ENCODE measurements around the gene SLC22A1.

The SLC22A1 gene

DNA sequence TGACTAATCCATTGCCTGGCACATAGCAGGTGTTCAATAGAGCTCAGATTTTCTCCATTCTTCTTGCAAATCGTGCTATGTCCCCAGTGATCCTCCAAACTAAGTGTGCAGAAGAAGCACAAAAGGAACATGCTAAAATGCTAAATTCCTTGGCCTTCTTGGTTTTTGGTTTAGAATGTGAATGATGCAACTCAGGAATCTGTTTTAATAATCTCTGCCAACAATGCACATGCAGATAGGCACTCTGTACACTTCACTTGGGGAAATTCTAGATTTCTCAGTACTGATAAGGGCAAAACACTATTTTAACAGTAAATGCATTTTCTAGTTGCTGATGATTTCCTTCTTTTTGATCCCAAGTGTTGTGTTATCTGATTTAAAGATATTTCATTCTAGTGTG, 35.2 kb downstream of the SLC22A1 start:
- TF ChIP-seq MYC (IDR thresholded peaks at IDR 0.05; ENCODE audit: low read depth, low read length) (no peak), CTCF (IDR thresholded peaks at IDR 0.05; ENCODE audit: low read depth, low read length) (no peak), POLR2A (IDR thresholded peaks at IDR 0.05; ENCODE audit: extremely low read depth, insufficient read length) (no peak)
- TF ChIP-seq, protein P1, sequence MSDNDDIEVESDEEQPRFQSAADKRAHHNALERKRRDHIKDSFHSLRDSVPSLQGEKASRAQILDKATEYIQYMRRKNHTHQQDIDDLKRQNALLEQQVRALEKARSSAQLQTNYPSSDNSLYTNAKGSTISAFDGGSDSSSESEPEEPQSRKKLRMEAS (IDR thresholded peaks at IDR 0.05; ENCODE audit: low read depth, low read length), result no peak

GRCh38 chr6:160160450-160160849, 38.8 kb downstream of the SLC22A1 start:
- TF ChIP-seq MYC (IDR thresholded peaks at IDR 0.05; ENCODE audit: low read depth, low read length) (no peak), CTCF (IDR thresholded peaks at IDR 0.05; ENCODE audit: low read depth, low read length) (no peak), POLR2A (IDR thresholded peaks at IDR 0.05; ENCODE audit: extremely low read depth, insufficient read length) (no peak)
- TF ChIP-seq, protein P1 (IDR thresholded peaks at IDR 0.05; ENCODE audit: low read depth, low read length), result no peak
- H3K4me3 ChIP-seq (ENCODE audit: low read depth, low read length), result no peak overlapping the region
- no peak for DNase-seq (ENCODE audit: low read depth)

More for the DNA sequence above, 35.2 kb downstream of the SLC22A1 start:
- H3K4me3 ChIP-seq (ENCODE audit: low read depth, low read length), result no peak overlapping the region
- no peak for DNase-seq (ENCODE audit: low read depth)

DNA sequence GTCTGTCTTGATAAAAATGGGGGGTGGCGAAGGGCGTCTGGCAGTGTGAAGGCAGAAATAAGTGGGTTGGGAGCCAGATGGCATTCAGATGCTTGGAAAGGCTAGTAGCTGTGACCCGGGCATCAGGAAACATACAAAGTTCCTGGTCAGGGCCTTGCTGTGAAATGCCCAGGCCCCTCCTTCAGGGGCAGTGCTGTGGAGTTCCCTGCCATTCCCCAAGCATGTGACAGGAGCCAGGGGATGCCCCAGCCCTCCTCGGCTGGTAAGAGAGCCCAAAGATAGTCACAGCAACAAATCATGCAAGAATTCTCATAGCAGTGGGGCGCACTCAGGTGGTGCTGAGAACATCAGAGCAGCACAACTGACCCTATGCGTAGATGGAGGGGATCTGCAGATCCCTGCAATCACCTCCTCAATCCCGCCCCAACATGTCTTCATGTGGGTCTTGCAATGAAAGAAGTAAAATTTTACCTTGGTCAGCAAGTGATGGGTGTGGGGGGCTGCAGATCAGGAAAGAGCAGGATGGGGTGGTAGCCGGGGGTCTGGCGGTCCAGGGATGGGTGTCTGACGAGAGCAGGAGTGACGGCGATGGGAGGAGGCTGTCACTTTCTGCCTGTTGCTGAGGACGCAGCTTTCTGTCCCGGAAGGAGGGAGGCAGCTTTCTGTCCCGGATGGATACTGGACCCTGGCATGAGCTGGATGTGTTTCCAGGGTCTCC, 39.5 kb downstream of the SLC22A1 start:
- TF ChIP-seq CTCF (IDR thresholded peaks at IDR 0.05; ENCODE audit: low read depth, low read length), result no peak
- TF ChIP-seq, protein P1 (IDR thresholded peaks at IDR 0.05; ENCODE audit: low read depth, low read length), result no peak
- TF ChIP-seq MYC (IDR thresholded peaks at IDR 0.05; ENCODE audit: low read depth, low read length), result no peak
- no peak for TF ChIP-seq POLR2A (IDR thresholded peaks at IDR 0.05; ENCODE audit: extremely low read depth, insufficient read length)
- no peak overlapping the region for H3K4me3 ChIP-seq (ENCODE audit: low read depth, low read length)

DNA sequence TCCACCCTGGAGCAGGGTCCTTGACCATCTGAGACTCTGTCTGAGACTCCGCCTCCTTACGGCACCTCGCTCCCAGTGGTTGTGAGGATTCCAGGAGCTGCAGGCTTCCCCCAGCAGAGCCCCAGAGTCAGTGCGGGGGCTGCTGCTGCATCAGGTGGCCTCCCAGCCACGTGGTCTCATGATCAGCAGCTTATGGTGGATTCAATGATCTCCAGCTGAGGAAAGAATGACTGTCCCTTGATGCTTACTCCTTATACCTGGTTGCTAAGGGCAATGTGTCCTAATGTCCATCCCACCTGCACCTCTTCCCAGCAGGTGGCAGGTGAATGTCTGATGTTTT, 40.0 kb downstream of the SLC22A1 start:
- H3K4me3 ChIP-seq (ENCODE audit: low read depth, low read length), result no peak overlapping the region
- TF ChIP-seq, protein P1 (IDR thresholded peaks at IDR 0.05; ENCODE audit: low read depth, low read length), result no peak
- TF ChIP-seq MYC (IDR thresholded peaks at IDR 0.05; ENCODE audit: low read depth, low read length) (no peak), CTCF (IDR thresholded peaks at IDR 0.05; ENCODE audit: low read depth, low read length) (no peak), POLR2A (IDR thresholded peaks at IDR 0.05; ENCODE audit: extremely low read depth, insufficient read length) (no peak)
- no peak for DNase-seq (ENCODE audit: low read depth)

More for the DNA sequence above, 39.5 kb downstream of the SLC22A1 start:
- DNase-seq (ENCODE audit: low read depth), result no peak

DNA sequence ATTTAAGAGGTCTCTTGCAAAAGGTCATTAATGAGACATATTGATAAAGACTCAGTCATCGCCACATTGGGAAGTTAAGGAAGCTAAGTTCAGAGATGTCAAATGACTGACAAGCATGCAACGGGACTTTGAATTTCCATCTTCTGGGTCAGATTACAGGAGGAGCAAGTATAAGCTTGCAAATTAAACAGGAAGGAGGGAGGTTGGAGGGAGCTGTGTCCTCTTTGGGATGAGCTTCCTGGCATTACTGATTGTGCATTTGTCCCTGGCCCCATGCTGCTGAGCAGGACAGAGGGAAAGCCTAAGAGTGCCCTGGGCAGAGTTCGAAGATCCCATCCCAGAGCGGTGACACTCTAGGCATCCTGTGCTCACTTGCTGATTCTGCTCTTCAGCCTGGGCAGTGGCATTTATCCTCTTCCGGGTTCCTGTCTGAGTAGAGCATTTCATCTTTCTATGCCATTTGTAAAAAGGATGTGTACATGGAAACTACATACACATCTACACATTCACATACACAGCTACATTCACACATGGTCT, 40.5 kb downstream of the SLC22A1 start:
- no peak for DNase-seq (ENCODE audit: low read depth)
- no peak overlapping the region for H3K4me3 ChIP-seq (ENCODE audit: low read depth, low read length)
- TF ChIP-seq MYC (IDR thresholded peaks at IDR 0.05; ENCODE audit: low read depth, low read length) (no peak), POLR2A (IDR thresholded peaks at IDR 0.05; ENCODE audit: extremely low read depth, insufficient read length) (no peak), CTCF (IDR thresholded peaks at IDR 0.05; ENCODE audit: low read depth, low read length) (no peak)
- TF ChIP-seq, protein P1 (IDR thresholded peaks at IDR 0.05; ENCODE audit: low read depth, low read length), result no peak
